ENCODE results near the gene MAGI3. TPM values are rescaled to one million over a fixed set of nuclear protein-coding genes. Genes with fewer than 3 reads are reported as not detected.
"Not testable (repeated sequence)": the region's sequence is repeated elsewhere in the genome, so short reads cannot be mapped to it uniquely, and the experiment has no call there.

The MAGI3 gene
- polyA plus RNA-seq, 1 experiment = 1.9 TPM

- Histone ChIP-seq H3K36me3 (ENCODE audit: control insufficient read depth, insufficient read depth, low read length) (no peaks in the 10 kb centered on the region), H3K27me3 (ENCODE audit: control insufficient read depth, insufficient read depth, low read length) (no peaks in the 10 kb centered on the region), H3K4me3 (ENCODE audit: low read depth, low read length) (no peak overlapping the region)
- DNase-seq (ENCODE audit: low read depth) = no peak
- TF ChIP-seq CTCF (IDR thresholded peaks at IDR 0.05; ENCODE audit: insufficient read depth, low read depth, low read length) = no peak
- CTCF ChIA-PET = interaction anchor here (1.2 kb wide), 1 partner anchor 10 kb away, joined by 3 read pairs; no protein-coding TSS in a partner anchor
- POLR2A ChIA-PET = no interaction called here
Observed at GRCh38 chr1:113593550-113594297, 203.4 kb downstream of the MAGI3 start.

GRCh38 chr1:113604466-113604865 is 214.2 kb downstream of the MAGI3 start:
- H3K36me3 ChIP-seq (ENCODE audit: control insufficient read depth, insufficient read depth, low read length); H3K27me3 ChIP-seq (ENCODE audit: control insufficient read depth, insufficient read depth, low read length); CTCF ChIA-PET; DNase-seq (ENCODE audit: low read depth); POLR2A ChIA-PET; H3K4me3 ChIP-seq (ENCODE audit: low read depth, low read length): not testable (repeated sequence)

- DNase-seq (ENCODE audit: low read depth) = no peak
- TF ChIP-seq CTCF (IDR thresholded peaks at IDR 0.05; ENCODE audit: insufficient read depth, low read depth, low read length) = no peak
- Histone ChIP-seq H3K36me3 (ENCODE audit: control insufficient read depth, insufficient read depth, low read length) (no peaks in the 10 kb centered on the region), H3K27me3 (ENCODE audit: control insufficient read depth, insufficient read depth, low read length) (no peaks in the 10 kb centered on the region), H3K4me3 (ENCODE audit: low read depth, low read length) (no peak overlapping the region)
- POLR2A ChIA-PET = no interaction called here
- CTCF ChIA-PET = interaction anchor here (0.6 kb wide), 1 partner anchor 13 kb away, joined by 3 read pairs; no protein-coding TSS in a partner anchor
Observed at GRCh38 chr1:113605146-113605545, 214.8 kb downstream of the MAGI3 start.

- ChIA-PET POLR2A (no interaction called here), CTCF (interaction anchor here (0.6 kb wide), 1 partner anchor 844 kb away, joined by 3 read pairs; no protein-coding TSS in a partner anchor)
- no peak overlapping the region for H3K4me3 ChIP-seq (ENCODE audit: low read depth, low read length)
- no peak for TF ChIP-seq CTCF (IDR thresholded peaks at IDR 0.05; ENCODE audit: insufficient read depth, low read depth, low read length)
- no peaks in the 10 kb centered on the region for H3K27me3 ChIP-seq (ENCODE audit: control insufficient read depth, insufficient read depth, low read length)
- no peaks in the 10 kb centered on the region for H3K36me3 ChIP-seq (ENCODE audit: control insufficient read depth, insufficient read depth, low read length)
- no peak for DNase-seq (ENCODE audit: low read depth)
Observed at GRCh38 chr1:113608399-113608798, 218.1 kb downstream of the MAGI3 start.

GRCh38 chr1:113610372-113610771 is 220.1 kb downstream of the MAGI3 start:
- no peak for TF ChIP-seq CTCF (IDR thresholded peaks at IDR 0.05; ENCODE audit: insufficient read depth, low read depth, low read length)
- POLR2A ChIA-PET = no interaction called here
- Histone ChIP-seq H3K27me3 (ENCODE audit: control insufficient read depth, insufficient read depth, low read length) (no peaks in the 10 kb centered on the region), H3K36me3 (ENCODE audit: control insufficient read depth, insufficient read depth, low read length) (no peaks in the 10 kb centered on the region), H3K4me3 (ENCODE audit: low read depth, low read length) (no peak overlapping the region)
- no peak for DNase-seq (ENCODE audit: low read depth)
- CTCF ChIA-PET = no interaction called here

- CTCF ChIA-PET = no interaction called here
- no peak for TF ChIP-seq CTCF (IDR thresholded peaks at IDR 0.05; ENCODE audit: insufficient read depth, low read depth, low read length)
- Histone ChIP-seq H3K27me3 (ENCODE audit: control insufficient read depth, insufficient read depth, low read length) (no peaks in the 10 kb centered on the region), H3K4me3 (ENCODE audit: low read depth, low read length) (no peak overlapping the region), H3K36me3 (ENCODE audit: control insufficient read depth, insufficient read depth, low read length) (no peaks in the 10 kb centered on the region)
- POLR2A ChIA-PET = interaction anchor here (0.6 kb wide), 1 partner anchor 238 kb away, joined by 5 read pairs; no protein-coding TSS in a partner anchor
- peak; percentile 6 for DNase-seq (ENCODE audit: low read depth)
Observed at GRCh38 chr1:113615425-113615824, 225.1 kb downstream of the MAGI3 start.
